ENCODE results near the gene ZFHX3. TPM values are rescaled to one million over a fixed set of nuclear protein-coding genes. Genes with fewer than 3 reads are reported as not detected.

The ZFHX3 gene
- total and polyA plus RNA-seq, 2 of the 8 experiments (the other 6 are each of a cell fraction or from before 2014, with no cell fraction given) = 0.08 to 0.99 TPM

- H4K5ac ChIP-seq (ENCODE audit: insufficient read length, low read depth, low read length) = no peak overlapping the region
- H3K79me2 ChIP-seq (ENCODE audit: control insufficient read depth in 1 of 2, insufficient read depth in 2 of 2, low read length in 2 of 2) = no peaks in the 10 kb centered on the region
- ChIA-PET POLR2A (ENCODE audit: partially characterized antibody) (interaction anchor here (0.6 to 1.0 kb wide), 2 partner anchors 12 to 205 kb away, joined by 3 read pairs; no protein-coding TSS in a partner anchor), CTCF (ENCODE audit: partially characterized antibody) (interaction anchor here (1.3 to 2.5 kb wide), 2 partner anchors 10 to 17 kb away, joined by 3 to 10 read pairs; no protein-coding TSS in a partner anchor)
- no peak overlapping the region for H3K4ac ChIP-seq (replicated peaks; ENCODE audit: insufficient read length, low read depth, low read length)
- no peak overlapping the region for H3K9ac ChIP-seq (replicated peaks in 1 of 4; ENCODE audit: extremely low read depth in 1 of 4, low read depth in 3 of 4, low read length in 3 of 4)
- no peaks in the 10 kb centered on the region for H3K27me3 ChIP-seq (replicated peaks in 1 of 4; ENCODE audit: control insufficient read depth in 3 of 4, extremely low read depth in 1 of 4, insufficient read depth in 3 of 4, low read length in 3 of 4)
- no peak overlapping the region for H2BK5ac ChIP-seq (ENCODE audit: low read depth, low read length)
- no peak for TF ChIP-seq RBBP5 (IDR thresholded peaks at IDR 0.05; ENCODE audit: borderline replicate concordance, low read depth, low read length)
- TF ChIP-seq HDAC2 (IDR thresholded peaks at IDR 0.05; ENCODE audit: borderline replicate concordance in 1 of 2, low read depth in 2 of 2, low read length in 2 of 2) = no peak
- no peak for TF ChIP-seq CTCF (IDR thresholded peaks at IDR 0.05; ENCODE audit: control extremely low read depth in 1 of 3, insufficient read depth in 1 of 3, low read depth in 1 of 3, low read length in 3 of 3)
- TF ChIP-seq CHD2 (IDR thresholded peaks at IDR 0.05; ENCODE audit: low read length) = no peak
- TF ChIP-seq PHF8 (conservative IDR thresholded peaks at IDR 0.05; ENCODE audit: low read depth, low read length) = no peak
- TF ChIP-seq POLR2A (IDR thresholded peaks at IDR 0.05; ENCODE audit: control extremely low read depth in 1 of 2, low read depth in 2 of 2, low read length in 2 of 2) = no peak
- no peak for TF ChIP-seq SP1 (IDR thresholded peaks at IDR 0.05; ENCODE audit: low read depth, low read length)
- TF ChIP-seq SP4 (IDR thresholded peaks at IDR 0.05; ENCODE audit: low read length) = no peak
- no peak for TF ChIP-seq BCL11A (IDR thresholded peaks at IDR 0.05; ENCODE audit: low read depth in 2 of 2, low read length in 2 of 2)
- H3K27ac ChIP-seq (ENCODE audit: low read depth, low read length) = no peak overlapping the region
- H4K8ac ChIP-seq (ENCODE audit: extremely low read depth, insufficient read depth, low read length) = no peak overlapping the region
- no peak overlapping the region for H2BK20ac ChIP-seq (ENCODE audit: low read length)
- no peaks in the 10 kb centered on the region for H4K20me1 ChIP-seq (replicated peaks in 1 of 2; ENCODE audit: control insufficient read depth in 1 of 2, insufficient read depth in 2 of 2, low read length in 2 of 2)
- FAIRE-seq (no peak), DNase-seq (ENCODE audit: low read depth in 1 of 2, low spot score in 2 of 2) (no peak)
- H3K4me3 ChIP-seq (ENCODE audit: extremely low read depth in 1 of 4, insufficient read depth in 2 of 4, low read depth in 3 of 4, low read length in 4 of 4) = no peak overlapping the region
- H3K23me2 ChIP-seq (ENCODE audit: low read depth, low read length) = no peaks in the 10 kb centered on the region
- H2BK15ac ChIP-seq (ENCODE audit: low read length) = no peak overlapping the region
- H2AK5ac ChIP-seq (ENCODE audit: low read depth, low read length) = no peak overlapping the region
- H3K9me3 ChIP-seq (ENCODE audit: insufficient read depth in 2 of 2, low read depth in 1 of 2, low read length in 1 of 2) = no peaks in the 10 kb centered on the region; a peak in 1 of 4 replicates
- no peak overlapping the region for H4K91ac ChIP-seq (replicated peaks; ENCODE audit: insufficient read length, low read length)
- no peak overlapping the region for H2BK12ac ChIP-seq (ENCODE audit: low read depth, low read length)
- no peaks in the 10 kb centered on the region for H3K4me1 ChIP-seq (replicated peaks in 1 of 4; ENCODE audit: control insufficient read depth in 3 of 4, insufficient read depth in 4 of 4, low read length in 3 of 4)
- WGBS, 2 experiments (ENCODE audit: extremely low coverage in 1 of 2, insufficient coverage in 1 of 2, insufficient read length in 1 of 2, insufficient replicate concordance in 2 of 2, low coverage in 1 of 2, low lambda C conversion rate in 2 of 2, missing lambda C conversion rate in 1 of 2) = 86% methylated on average over 10 of the region's 10 CpGs; no CpG with 5 or more reads in 1 of the 2 experiments
- H2BK120ac ChIP-seq (replicated peaks; ENCODE audit: low read depth, low read length) = no peak overlapping the region
- no peak overlapping the region for H3K14ac ChIP-seq (ENCODE audit: insufficient read length)
- H3K79me1 ChIP-seq (ENCODE audit: low read depth, low read length) = no peaks in the 10 kb centered on the region
- no peaks in the 10 kb centered on the region for H3K36me3 ChIP-seq (ENCODE audit: control insufficient read depth in 2 of 4, insufficient read depth in 4 of 4, low read length in 3 of 4)
- H3K4me2 ChIP-seq (ENCODE audit: insufficient read depth in 1 of 2, low read depth in 2 of 2, low read length in 2 of 2) = no peak overlapping the region
- no peak overlapping the region for H3K18ac ChIP-seq (ENCODE audit: extremely low read depth, low read length)
- H3K56ac ChIP-seq (replicated peaks; ENCODE audit: insufficient read length, low read depth, low read length) = no peak overlapping the region
- H3K23ac ChIP-seq (ENCODE audit: insufficient read length) = no peak overlapping the region
- 0 out of 2 replicates have a peak overlapping the region, but pooled peaks have one; percentile 11 for H2AFZ ChIP-seq (ENCODE audit: low read length)
Measured at GRCh38 chr16:72800524-72801161, 247.3 kb downstream of the ZFHX3 start.
